HG02642 (cell line): ENCODE measurements around the gene SCMH1.

Experiments
- ATAC-seq: cut with Tn5 transposase; IDR thresholded peaks from one replicate; pipeline ENCODE4 v1.9.1; 2021; ENCODE audit warnings: mild to moderate bottlenecking; ENCODE audit not compliant: unreplicated experiment, poor library complexity

The SCMH1 gene

GRCh38 chr1:41041614-41042270, 200.4 kb downstream of the SCMH1 start:
- ATAC-seq: no peak

- no peak for ATAC-seq
These were observed 204.0 kb downstream of the SCMH1 start for GRCh38 chr1:41038110-41038509.

- no peak for ATAC-seq
These were observed 204.8 kb downstream of the SCMH1 start for GRCh38 chr1:41037116-41037903.

GRCh38 chr1:41033272-41033671, 208.8 kb downstream of the SCMH1 start:
- no peak for ATAC-seq

- no peak for ATAC-seq
These were observed 210.0 kb downstream of the SCMH1 start for GRCh38 chr1:41032147-41032546.

GRCh38 chr1:41030872-41031616, 211.1 kb downstream of the SCMH1 start:
- ATAC-seq: no peak

GRCh38 chr1:41028034-41028642, 214.0 kb downstream of the SCMH1 start:
- no peak for ATAC-seq

- no peak for ATAC-seq
These were observed 215.9 kb downstream of the SCMH1 start for GRCh38 chr1:41025979-41026819.

- ATAC-seq: no peak
These were observed 217.2 kb downstream of the SCMH1 start for GRCh38 chr1:41024953-41025352.

- ATAC-seq: no peak
These were observed 218.7 kb downstream of the SCMH1 start for GRCh38 chr1:41023279-41023990.

- ATAC-seq: no peak
These were observed 219.7 kb downstream of the SCMH1 start for GRCh38 chr1:41022424-41022823.

- ATAC-seq: no peak
These were observed 220.4 kb downstream of the SCMH1 start, which contains the start of gene SLFNL1 for GRCh38 chr1:41021526-41022308. SLFNL1 (minus strand) TSS chr1:41021725; CDS start chr1:41020660, 1,065 bp downstream.

- no peak for ATAC-seq
These were observed 221.5 kb downstream of the SCMH1 start for GRCh38 chr1:41020654-41021053.

- ATAC-seq: no peak
These were observed 222.0 kb downstream of the SCMH1 start for GRCh38 chr1:41020109-41020576.

GRCh38 chr1:41019353-41019745, 222.8 kb downstream of the SCMH1 start:
- no peak for ATAC-seq

GRCh38 chr1:41018018-41018410, 224.1 kb downstream of the SCMH1 start:
- no peak for ATAC-seq

- ATAC-seq: no peak
These were observed 224.7 kb downstream of the SCMH1 start for GRCh38 chr1:41017141-41018017.
